ENCODE results near the gene ZNF341.
A peak's percentile ranks its signal among the peaks of the same experiment; 100 is the strongest.

GRCh38 chr20:33731693-33732165, at the start of gene ZNF341:
- TF ChIP-seq PATZ1 (tag by site-specific recombination; IDR thresholded peaks at IDR 0.05) (peak; percentile 66), HIC1 (tag by site-specific recombination; IDR thresholded peaks at IDR 0.05) (no peak), CTCF (tag by site-specific recombination; IDR thresholded peaks at IDR 0.05) (peak; percentile 95), ZNF311 (tag by site-specific recombination; IDR thresholded peaks at IDR 0.05; ENCODE audit: borderline replicate concordance) (no peak), ZBTB8A (tag by site-specific recombination; IDR thresholded peaks at IDR 0.05) (peak; percentile 86), ZNF76 (tag by site-specific recombination; IDR thresholded peaks at IDR 0.05; ENCODE audit: borderline replicate concordance, low read depth) (peak; percentile 90)

All from HEK293 (cell line).